Measurements from ENCODE around the gene WDR91.

- no peak for TF ChIP-seq POLR2A (IDR thresholded peaks at IDR 0.05)
- TF ChIP-seq, protein P1, sequence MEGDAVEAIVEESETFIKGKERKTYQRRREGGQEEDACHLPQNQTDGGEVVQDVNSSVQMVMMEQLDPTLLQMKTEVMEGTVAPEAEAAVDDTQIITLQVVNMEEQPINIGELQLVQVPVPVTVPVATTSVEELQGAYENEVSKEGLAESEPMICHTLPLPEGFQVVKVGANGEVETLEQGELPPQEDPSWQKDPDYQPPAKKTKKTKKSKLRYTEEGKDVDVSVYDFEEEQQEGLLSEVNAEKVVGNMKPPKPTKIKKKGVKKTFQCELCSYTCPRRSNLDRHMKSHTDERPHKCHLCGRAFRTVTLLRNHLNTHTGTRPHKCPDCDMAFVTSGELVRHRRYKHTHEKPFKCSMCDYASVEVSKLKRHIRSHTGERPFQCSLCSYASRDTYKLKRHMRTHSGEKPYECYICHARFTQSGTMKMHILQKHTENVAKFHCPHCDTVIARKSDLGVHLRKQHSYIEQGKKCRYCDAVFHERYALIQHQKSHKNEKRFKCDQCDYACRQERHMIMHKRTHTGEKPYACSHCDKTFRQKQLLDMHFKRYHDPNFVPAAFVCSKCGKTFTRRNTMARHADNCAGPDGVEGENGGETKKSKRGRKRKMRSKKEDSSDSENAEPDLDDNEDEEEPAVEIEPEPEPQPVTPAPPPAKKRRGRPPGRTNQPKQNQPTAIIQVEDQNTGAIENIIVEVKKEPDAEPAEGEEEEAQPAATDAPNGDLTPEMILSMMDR (IDR thresholded peaks at IDR 0.05) = no peak
These were observed 58.9 kb downstream of the WDR91 start for GRCh38 chr7:135152442-135152841.

Measured in heart left ventricle (tissue), 13 donors.